Measurements from ENCODE around the gene NPHP4. TPM values are rescaled to one million over a fixed set of nuclear protein-coding genes. Genes with fewer than 3 reads are reported as not detected.

The NPHP4 gene
- polyA plus RNA-seq, 3 donors, result 0.39 to 13.7 (median 1.2) TPM

DNA sequence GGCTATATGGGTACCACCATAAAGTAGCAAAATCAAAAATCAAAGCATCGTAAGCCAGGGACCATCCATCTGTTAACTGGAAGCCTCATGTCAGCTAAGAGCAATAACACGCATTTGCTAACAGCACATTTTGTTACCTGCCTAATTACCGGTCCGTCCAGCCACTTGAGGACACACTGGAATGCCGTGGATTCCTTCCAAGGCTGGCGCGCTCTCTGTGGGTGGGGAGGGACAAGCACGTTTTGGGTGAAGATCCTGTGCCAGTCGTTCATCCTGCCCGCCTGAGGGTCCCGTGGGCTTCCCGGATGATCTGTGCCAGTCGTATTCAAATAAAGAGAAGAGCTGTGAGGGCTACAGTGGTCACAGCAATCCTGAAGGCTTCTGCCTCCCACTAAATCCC is 6.2 kb downstream of the NPHP4 start:
- intact Hi-C loops (cut with micrococcal nuclease), result no loop called here
- no peaks in the 10 kb centered on the region for H3K9me3 ChIP-seq (replicated peaks in 1 of 2; ENCODE audit: control insufficient read depth in 1 of 2, insufficient read depth in 1 of 2, low read length in 2 of 2)
- peaks cover 10% of the 10 kb centered on the region for H3K4me1 Mint-ChIP-seq
- no peak overlapping the region for H3K4me2 ChIP-seq (replicated peaks; ENCODE audit: extremely low read depth, low read length, poor library complexity, severe bottlenecking)
- no peak overlapping the region for H3K4me3 Mint-ChIP-seq
- H3K9me3 Mint-ChIP-seq, result no peaks in the 10 kb centered on the region
- H4K20me1 ChIP-seq (ENCODE audit: insufficient read depth, low read length), result no peaks in the 10 kb centered on the region
- no peaks in the 10 kb centered on the region for H3K27me3 Mint-ChIP-seq (ENCODE audit: low read depth in 3 of 3)
- 95% methylated on average over 8 of the region's 13 CpGs for WGBS (ENCODE audit: insufficient coverage)
- no peak for DNase-seq
- H3K4me3 ChIP-seq (replicated peaks in 1 of 3; ENCODE audit: low read depth in 2 of 3, low read length in 3 of 3), result no peak overlapping the region
- H3K27me3 ChIP-seq (ENCODE audit: control insufficient read depth in 2 of 2, insufficient read depth in 2 of 2, low read length in 2 of 2), result no peaks in the 10 kb centered on the region
- no peaks in the 10 kb centered on the region for H3K79me2 ChIP-seq (ENCODE audit: insufficient read depth, low read length)
- no peak overlapping the region for H3K27ac ChIP-seq (ENCODE audit: low read depth in 1 of 2, low read length in 2 of 2)
- no peak overlapping the region for H3K27ac Mint-ChIP-seq
- peaks cover 8 to 29% of the 10 kb centered on the region in 2 donors for H3K36me3 Mint-ChIP-seq
- TF ChIP-seq, protein P1, sequence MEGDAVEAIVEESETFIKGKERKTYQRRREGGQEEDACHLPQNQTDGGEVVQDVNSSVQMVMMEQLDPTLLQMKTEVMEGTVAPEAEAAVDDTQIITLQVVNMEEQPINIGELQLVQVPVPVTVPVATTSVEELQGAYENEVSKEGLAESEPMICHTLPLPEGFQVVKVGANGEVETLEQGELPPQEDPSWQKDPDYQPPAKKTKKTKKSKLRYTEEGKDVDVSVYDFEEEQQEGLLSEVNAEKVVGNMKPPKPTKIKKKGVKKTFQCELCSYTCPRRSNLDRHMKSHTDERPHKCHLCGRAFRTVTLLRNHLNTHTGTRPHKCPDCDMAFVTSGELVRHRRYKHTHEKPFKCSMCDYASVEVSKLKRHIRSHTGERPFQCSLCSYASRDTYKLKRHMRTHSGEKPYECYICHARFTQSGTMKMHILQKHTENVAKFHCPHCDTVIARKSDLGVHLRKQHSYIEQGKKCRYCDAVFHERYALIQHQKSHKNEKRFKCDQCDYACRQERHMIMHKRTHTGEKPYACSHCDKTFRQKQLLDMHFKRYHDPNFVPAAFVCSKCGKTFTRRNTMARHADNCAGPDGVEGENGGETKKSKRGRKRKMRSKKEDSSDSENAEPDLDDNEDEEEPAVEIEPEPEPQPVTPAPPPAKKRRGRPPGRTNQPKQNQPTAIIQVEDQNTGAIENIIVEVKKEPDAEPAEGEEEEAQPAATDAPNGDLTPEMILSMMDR (IDR thresholded peaks at IDR 0.05), result no peak
- peaks cover 4 to 9% of the 10 kb centered on the region in 2 donors for H3K4me1 ChIP-seq (ENCODE audit: control insufficient read depth in 1 of 2, insufficient read depth in 2 of 2, low read length in 2 of 2)
- peaks cover 0 to 12% of the 10 kb centered on the region in 2 donors for H3K36me3 ChIP-seq (replicated peaks in 1 of 2; ENCODE audit: control insufficient read depth in 1 of 2, insufficient read depth in 2 of 2, low read length in 2 of 2)
- H2AFZ ChIP-seq (ENCODE audit: insufficient read depth, low read depth, low read length, poor library complexity, severe bottlenecking), result no peak overlapping the region
- no peak overlapping the region for H3K9ac ChIP-seq (ENCODE audit: insufficient read depth, low read length, poor library complexity, severe bottlenecking)

DNA sequence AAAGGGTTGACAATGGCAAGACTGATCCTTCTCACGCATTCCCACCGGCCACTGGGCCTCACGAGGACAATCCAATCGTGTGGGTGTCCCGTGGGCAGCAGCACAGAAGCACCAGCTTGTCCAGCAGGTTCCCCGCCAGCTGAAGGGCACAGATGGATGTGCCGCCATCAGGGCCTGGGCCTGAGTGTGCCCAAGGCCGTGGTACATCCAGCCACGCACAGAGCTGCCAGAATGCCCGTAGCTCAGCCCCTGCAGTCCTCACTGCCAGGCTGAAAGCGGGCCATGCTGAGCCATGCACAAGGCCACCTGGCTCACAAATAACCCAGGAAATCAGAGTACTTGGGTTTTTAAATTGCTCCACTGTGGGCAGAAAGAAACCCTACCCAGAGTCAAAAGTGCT is 7.0 kb downstream of the NPHP4 start:
- Histone ChIP-seq H3K79me2 (ENCODE audit: insufficient read depth, low read length) (no peaks in the 10 kb centered on the region), H3K27ac (ENCODE audit: low read depth in 1 of 2, low read length in 2 of 2) (no peak overlapping the region), H3K4me1 (ENCODE audit: control insufficient read depth in 1 of 2, insufficient read depth in 2 of 2, low read length in 2 of 2) (peaks cover 0 to 12% of the 10 kb centered on the region in 2 donors), H3K9me3 (replicated peaks in 1 of 2; ENCODE audit: control insufficient read depth in 1 of 2, insufficient read depth in 1 of 2, low read length in 2 of 2) (no peaks in the 10 kb centered on the region), H2AFZ (ENCODE audit: insufficient read depth, low read depth, low read length, poor library complexity, severe bottlenecking) (no peak overlapping the region), H3K9ac (ENCODE audit: insufficient read depth, low read length, poor library complexity, severe bottlenecking) (no peak overlapping the region), H3K4me3 (replicated peaks in 1 of 3; ENCODE audit: low read depth in 2 of 3, low read length in 3 of 3) (no peak overlapping the region), H4K20me1 (ENCODE audit: insufficient read depth, low read length) (no peaks in the 10 kb centered on the region), H3K4me2 (replicated peaks; ENCODE audit: extremely low read depth, low read length, poor library complexity, severe bottlenecking) (no peak overlapping the region), H3K27me3 (ENCODE audit: control insufficient read depth in 2 of 2, insufficient read depth in 2 of 2, low read length in 2 of 2) (no peaks in the 10 kb centered on the region), H3K36me3 (replicated peaks in 1 of 2; ENCODE audit: control insufficient read depth in 1 of 2, insufficient read depth in 2 of 2, low read length in 2 of 2) (peaks cover 0 to 12% of the 10 kb centered on the region in 2 donors)
- intact Hi-C loops (cut with micrococcal nuclease), result no loop called here
- TF ChIP-seq, protein P1 (IDR thresholded peaks at IDR 0.05), result no peak
- WGBS (ENCODE audit: insufficient coverage), result 89% methylated on average over 11 of the region's 11 CpGs
- no peak for DNase-seq
- no peaks in the 10 kb centered on the region for H3K9me3 Mint-ChIP-seq
- no peak overlapping the region for H3K27ac Mint-ChIP-seq
- peaks cover 13% of the 10 kb centered on the region for H3K4me1 Mint-ChIP-seq
- H3K27me3 Mint-ChIP-seq (ENCODE audit: low read depth in 3 of 3), result no peaks in the 10 kb centered on the region
- peaks cover 10 to 29% of the 10 kb centered on the region in 2 donors for H3K36me3 Mint-ChIP-seq
- H3K4me3 Mint-ChIP-seq, result no peak overlapping the region
